HG02852 (cell line): ENCODE data around the gene AFF3.
"Not testable (repeated sequence)": the region's sequence is repeated elsewhere in the genome, so short reads cannot be mapped to it uniquely, and the experiment has no call there.

Experiments used
- ATAC-seq: cut with Tn5 transposase; IDR thresholded peaks from one replicate; pipeline ENCODE4 v1.9.1; 2021; ENCODE audit warnings: mild to moderate bottlenecking, moderate library complexity; ENCODE audit not compliant: unreplicated experiment

AFF3 gene

DNA sequence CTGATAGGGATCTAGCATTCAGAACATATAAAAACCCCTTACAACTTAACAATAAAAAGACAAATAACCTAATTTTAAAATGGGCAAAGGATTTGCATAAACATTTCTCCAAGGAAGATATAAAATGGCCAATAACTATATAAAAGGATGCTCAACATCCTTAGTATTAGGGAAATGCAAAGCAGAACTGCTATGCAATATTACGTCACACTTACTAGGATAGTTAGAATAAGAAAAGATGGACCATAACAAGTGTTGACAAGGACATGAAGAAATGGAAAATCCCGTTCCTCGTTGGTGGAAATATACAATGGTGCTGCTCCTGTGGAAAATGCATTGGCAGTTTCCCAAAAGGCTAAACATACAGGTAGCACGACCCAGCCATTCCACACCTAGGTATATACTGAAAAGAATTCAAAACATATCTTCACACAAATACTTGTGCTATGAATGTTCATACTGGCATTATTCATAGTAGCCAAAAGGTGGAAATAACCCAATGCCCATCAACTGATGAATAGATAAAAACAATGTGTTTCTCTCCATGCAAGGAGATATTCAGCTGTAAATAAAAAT is 604.4 kb downstream of the AFF3 start:
- no peak for ATAC-seq

DNA sequence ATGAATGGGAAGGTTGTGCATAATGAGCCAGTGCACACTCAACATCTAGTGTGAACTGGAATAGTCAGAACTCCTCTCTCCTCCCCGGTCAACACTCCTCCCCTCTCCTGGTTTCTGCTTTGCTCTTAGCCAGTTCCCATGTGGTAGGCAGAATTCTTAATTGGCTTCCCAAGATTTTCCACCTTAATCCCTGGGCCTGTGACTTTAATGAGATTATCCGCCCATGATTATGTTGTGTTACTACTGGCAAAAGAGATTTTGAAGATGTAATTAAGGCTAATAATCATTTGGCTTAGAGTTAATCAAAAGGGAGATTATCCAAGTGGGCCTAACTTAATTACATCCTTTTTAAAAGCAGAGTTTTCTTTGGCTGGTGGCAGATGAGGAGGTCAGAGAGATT is 618.3 kb downstream of the AFF3 start:
- ATAC-seq, result no peak

DNA sequence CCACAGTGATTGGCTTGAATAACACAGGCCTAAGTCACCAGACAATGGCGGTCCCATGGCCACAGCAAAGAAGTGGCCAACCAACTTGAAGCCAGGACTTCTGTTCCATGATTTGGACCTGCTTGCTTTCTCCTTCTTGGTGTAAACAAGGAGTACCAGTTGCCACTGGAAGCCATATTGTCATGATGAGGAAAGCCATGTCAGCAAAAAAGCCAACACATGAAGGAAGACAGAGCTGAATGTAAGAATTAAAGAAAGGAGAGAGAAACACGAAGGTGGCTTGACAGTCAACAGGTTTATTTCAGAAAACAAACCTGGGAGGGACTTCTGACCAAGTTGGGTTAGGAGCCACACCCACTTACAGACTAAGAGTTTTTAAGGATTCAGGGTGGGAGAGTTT is 620.2 kb downstream of the AFF3 start:
- no peak for ATAC-seq

DNA sequence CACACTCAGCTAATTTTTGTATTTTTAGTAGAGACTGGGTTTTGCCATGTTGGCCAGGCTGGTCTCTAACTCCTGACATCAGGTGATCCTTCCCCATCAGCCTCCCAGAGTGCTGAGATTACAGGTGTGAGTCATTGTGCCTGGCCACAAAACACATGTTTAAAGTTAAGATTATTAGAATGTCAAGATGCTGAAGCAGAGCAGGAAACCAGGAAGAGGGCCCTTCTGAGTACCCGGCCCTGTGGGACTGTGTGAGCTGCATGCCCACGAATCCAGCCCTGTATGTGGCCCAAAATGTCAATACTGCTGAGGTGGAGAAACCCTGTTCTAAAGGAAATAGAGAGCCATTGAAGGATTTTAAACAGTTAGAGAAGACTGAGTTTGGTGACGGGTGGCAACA is 621.6 kb downstream of the AFF3 start:
- no peak for ATAC-seq

DNA sequence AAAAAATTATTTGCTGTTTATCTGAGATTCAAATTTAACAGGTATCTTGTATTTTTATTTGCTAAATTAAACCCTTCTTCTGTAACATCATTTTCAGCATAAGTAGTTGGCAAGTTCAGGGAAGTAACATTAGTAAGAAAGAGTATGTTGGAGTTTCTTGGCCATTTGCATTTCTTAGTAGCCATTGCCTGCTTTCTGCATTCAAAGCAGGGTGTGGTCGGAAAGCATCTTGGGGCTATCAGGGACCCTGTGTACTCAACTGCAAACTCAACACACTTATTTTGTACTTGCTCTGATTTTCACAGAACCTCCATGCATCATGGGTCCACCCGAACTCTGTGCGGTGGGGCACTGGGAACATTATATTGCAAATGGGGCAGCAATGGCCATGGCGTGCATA is 622.2 kb downstream of the AFF3 start:
- no peak for ATAC-seq

DNA sequence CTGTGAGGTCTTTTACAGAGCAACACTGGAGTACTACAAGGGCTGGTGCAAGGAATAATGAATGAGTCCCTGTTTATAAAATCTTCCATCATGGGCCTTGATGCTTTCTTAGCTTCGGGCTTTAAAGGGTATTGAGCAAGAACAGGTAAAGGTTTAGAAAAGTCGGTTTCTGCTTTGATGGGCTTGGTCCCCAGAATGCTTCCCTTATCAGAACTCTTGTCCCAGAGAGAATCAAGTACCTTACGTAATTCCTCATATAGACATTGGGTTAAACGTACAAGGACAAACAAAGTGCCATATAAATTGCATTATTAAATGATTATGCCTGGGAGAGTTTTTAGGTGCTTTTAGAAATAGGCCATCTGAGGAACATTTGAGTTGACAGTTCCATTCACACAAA is 628.0 kb downstream of the AFF3 start:
- ATAC-seq, result no peak

DNA sequence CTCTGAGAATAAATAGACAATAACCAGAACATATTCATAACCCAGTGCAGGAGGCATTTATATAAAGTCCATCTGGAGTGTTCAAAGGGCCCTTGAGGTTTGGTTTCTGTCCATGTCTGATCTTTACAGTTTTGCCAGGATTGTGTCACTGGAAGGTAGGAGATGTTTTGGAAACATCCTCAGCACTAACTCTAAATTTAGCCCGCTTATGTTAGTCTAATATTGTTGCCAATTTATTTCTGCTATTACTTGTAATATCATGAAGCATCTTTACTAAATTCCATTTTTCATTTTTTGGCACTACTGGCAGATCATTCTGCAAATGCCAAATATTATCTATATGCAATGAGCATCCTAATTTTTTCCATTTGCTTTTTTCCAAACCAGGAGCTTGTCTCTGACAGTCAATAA is 630.2 kb downstream of the AFF3 start:
- ATAC-seq, result no peak

DNA sequence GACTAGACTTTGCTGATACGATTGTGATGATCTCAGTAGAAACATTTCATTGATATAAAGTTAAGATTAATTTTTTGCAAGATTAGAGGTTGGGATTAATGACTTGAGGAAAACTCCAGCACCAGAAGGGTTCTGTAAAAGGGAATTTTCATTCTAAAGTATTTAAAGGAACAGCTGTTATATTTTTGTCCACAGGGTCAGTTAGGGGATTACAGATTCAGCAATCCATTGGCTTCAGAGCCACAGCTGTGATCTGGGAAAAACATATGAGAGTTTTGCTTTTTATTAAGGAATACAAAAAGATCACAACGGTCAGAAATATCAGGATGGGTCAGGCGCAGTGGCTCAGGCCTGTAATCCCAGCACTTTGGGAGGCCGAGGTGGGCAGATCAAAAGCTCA is 633.0 kb downstream of the AFF3 start:
- no peak for ATAC-seq

DNA sequence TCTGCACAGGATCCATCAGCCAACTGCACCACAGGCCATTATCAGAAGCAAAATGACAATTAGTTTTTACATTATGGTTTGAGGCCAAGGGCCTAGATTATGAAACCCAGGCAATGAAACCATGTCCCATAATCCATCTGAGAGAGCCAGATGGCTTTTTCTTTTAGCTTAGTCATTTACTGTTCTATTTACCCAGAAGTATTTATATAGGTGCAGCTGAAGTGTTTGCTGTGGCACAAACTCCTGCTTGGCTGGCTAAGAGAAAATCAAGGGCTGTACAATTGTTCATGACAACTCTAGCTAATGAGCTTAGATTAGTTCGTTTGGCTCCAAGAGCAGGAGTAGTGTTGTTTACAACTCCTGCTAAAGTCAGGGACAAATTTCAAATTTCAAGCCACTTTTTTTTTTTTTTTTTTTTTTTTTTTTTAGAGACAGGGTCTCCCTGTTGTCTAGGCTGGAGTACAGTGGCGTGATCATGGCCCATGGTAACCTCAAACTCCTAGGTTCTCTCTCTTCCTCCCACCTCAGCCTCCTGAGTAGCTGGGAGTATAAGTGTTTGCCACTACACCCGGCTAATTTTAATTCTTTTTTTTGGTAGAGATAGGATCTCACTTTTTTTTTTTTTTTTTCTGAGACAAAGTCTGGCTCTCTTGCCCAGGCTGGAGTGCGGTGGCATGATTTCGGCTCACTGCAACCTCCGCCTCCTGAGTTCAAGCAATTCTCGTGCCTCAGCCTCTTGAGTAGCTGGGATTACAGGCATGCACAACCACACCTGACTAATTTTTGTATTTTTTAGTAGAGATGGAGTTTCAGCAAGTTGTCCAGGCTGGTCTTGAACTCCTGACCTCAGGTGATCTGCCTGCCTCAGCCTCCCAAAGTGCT is 634.2 kb downstream of the AFF3 start:
- ATAC-seq, result no peak

DNA sequence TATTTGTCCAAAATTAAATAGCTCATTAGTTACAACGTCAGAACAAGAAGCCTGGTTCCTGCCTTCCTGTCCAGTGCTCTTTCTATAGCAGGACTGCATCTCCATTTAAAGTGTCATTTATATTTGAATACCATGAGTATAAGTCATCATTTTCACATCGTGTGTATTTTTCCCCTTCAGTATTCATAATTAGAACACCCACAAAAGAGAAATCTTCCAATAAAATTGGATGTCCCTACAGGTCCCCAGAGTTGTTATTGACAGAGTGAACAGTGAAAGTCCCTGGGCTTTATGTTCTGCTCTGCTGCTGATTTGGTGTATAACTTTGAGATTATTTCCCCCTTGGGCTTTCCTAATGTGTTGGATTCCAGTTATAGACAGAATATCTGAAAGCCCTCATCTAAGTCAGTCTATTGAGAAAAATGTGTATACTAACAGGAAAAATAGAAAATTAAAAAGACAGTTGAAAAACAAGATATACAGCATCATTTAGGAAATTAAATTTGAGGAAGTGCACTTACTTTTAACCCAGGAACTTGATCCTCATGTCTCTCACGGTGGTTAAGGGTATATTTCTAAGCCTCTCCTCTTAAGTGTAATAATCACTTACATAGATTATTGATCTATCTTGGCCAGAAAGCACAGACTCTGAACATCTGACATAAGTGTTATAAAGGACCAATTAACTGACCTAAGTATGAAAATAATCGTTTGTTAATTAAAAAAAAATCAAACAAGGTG is 637.4 kb downstream of the AFF3 start:
- no peak for ATAC-seq

DNA sequence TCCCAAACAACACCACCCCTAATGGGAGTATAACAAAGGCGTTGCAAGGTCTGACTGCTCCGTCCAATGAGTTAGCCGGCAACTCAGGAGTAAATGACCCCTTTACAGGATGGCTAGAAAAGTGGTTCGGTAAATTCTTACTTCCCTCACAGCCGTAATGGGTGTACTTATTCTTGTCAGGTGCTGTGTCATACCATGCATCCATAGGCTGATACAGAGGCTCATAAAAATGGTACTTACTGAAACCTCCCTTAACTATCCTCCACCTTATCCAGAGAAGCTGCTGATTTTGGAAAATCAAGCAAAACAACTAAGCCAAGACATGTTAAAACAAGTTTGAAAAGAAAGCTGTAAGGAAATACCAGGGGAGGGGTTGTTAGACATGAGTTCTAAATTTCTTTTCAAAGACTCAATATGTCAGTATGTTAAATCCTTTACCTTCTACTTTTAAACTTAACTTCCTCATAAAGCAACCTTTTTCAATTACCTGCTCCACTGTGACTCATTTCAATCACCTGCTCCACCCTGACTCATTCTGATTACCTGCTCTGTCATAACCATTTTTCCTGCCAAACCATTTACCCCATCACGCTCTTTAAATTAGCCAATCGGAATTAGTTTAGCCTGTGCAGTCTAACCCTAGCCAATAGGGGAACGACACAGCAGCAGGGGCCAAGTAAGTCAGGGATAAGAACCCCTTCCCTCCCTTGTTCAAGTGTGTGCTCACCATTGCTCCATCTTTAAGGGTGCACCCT is 638.6 kb downstream of the AFF3 start:
- not testable (repeated sequence) for ATAC-seq

DNA sequence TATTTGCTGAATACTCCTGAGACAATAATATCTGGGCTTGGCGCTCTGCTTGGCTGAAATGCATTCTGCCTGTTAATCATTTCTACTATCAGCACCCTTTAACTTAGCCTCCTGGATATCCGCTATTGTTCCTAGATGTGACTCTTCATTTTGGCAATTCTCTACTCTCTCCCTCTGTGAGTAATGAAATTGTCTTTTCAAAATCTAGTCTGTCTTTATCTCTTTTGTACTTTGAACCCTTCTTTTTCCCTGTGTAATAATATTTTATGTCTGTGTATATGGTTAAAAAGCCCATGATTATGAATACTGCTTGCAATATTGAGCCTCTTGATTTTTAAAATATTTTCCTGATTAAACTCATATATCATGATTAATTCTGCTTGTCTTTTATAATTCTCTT is 646.4 kb downstream of the AFF3 start:
- no peak for ATAC-seq
